ENCODE data around the gene BTBD17.

BTBD17 gene

DNA sequence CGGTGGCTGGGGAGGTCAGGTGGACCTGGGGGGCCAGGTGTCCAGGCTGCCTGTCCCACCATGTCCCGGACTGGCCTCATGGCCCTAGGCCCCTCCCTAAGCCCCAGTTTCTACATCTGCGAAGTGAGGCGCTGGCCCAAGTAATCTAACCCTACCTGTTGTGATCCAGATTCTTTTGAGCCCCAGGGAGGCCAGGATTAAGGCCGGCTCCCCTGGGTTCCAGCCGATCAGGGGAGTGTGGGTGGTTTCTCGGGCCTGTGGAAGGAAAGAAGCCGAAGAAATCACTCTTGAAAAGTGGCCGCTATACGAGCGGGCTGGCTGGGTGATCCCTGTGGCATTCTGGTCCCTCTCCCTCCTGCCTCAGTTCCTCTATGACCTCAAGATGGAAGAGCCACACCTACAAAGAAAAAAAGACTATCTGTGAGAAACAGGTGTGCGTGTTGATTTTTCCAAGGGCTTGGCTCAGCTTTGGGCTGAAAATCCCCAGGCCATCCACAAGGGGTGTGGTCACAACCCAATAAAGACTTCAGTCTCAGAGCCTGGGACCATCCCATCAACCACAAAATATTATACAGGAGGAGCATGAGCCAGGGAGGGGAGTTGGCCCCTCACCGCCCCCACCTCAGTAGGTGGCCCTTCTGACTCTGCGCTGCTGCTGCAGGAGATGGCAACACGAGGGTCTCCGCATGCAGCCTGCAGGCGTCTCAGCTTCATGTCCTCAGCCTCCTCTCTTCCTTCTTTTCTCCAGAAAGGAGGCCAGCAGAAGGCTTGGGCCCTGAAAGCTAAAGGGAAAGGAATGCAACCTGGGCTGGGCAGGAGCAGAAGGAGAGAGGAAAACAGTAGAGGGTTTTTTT is 25.9 kb upstream of the BTBD17 start:
- no peak for DNase-seq (ENCODE audit: low read depth)

GRCh38 chr17:74386386-74386785 is 24.7 kb upstream of the BTBD17 start:
- no peak for DNase-seq (ENCODE audit: low read depth)

GRCh38 chr17:74385201-74385600 is 23.5 kb upstream of the BTBD17 start:
- DNase-seq (ENCODE audit: low read depth) = no peak

DNA sequence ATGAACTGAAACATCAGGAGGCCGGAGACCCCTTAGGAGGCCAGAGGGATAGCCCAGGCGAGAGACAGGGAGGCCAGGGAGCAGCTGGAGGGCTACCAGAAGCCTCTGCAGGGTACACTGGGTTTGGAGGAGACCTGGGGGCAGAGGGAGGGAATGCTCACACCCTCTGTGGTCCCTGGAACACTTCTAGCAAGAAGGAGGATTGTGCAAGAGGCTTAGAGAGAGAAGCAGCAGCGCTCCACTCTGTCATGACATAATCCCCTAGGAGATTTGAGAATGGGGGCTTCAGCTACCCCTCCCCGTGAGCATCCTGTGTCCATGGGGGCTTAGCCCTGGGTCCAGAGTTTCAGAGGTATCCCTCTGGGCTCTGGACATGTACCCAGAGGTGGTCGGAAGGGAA is 21.5 kb upstream of the BTBD17 start:
- DNase-seq (ENCODE audit: low read depth) = no peak

GRCh38 chr17:74380959-74381808 is 19.5 kb upstream of the BTBD17 start:
- DNase-seq (ENCODE audit: low read depth) = no peak

- DNase-seq (ENCODE audit: low read depth) = no peak
Measured at GRCh38 chr17:74380086-74380958, 18.7 kb upstream of the BTBD17 start.

GRCh38 chr17:74379495-74380085 is 17.9 kb upstream of the BTBD17 start:
- peak; percentile 90 for DNase-seq (ENCODE audit: low read depth)

GRCh38 chr17:74374858-74375257 is 13.2 kb upstream of the BTBD17 start:
- DNase-seq (ENCODE audit: low read depth) = no peak

DNA sequence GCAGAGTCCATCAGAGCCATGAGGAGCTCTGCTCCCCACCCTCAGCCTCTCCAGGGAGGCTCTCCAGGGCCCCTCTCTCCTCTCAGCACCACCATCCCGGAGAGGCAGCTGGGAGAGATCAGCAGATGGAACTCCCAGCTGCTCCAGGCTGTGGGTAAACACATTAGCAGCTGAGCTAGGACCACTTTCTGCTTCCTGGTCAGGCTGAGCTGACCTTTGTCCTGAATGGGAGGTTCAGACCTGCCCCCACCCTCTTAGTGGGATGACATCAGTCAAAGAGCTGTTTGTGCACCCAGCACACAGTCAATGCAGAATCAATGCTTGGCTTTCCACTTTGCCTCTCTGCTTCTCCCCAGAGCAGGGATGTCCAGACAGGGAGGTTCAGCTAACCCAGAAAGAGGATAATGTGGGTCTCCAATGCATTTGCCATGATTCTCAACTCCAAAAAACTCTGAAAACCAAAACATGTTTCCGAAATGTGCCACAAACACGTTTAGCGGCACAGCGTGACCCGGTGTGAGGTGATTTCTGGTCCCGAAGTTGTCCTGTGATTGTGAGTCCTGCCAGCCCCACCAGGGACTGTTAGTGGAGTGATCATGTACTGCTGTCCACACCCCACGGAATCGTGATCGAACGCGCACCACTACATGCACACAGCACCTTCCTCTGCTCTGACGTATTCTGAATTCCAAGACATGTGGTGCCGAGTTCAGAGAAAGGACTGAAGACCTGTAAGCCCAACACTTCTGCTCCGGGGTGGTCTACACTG is 12.4 kb upstream of the BTBD17 start:
- no peak for DNase-seq (ENCODE audit: low read depth)

DNA sequence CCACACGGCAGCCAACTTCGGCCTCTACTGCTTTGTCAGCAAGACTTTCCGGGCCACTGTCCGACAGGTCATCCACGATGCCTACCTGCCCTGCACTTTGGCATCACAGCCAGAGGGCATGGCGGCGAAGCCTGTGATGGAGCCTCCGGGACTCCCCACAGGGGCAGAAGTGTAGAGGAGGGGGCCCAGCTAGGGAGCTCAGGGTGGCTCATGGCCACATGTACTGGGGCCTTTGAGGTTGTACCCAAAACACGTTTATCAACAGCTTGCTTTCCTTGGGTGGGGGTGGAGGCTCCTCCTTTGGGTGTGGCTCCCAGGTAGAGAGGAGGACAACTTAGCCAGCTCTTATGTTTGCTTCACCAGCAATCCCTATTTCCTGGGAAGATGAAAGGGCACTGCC is 10.8 kb upstream of the BTBD17 start:
- DNase-seq (ENCODE audit: low read depth) = no peak

- DNase-seq (ENCODE audit: low read depth) = no peak
Measured at GRCh38 chr17:74371653-74372147, 10.0 kb upstream of the BTBD17 start.

DNA sequence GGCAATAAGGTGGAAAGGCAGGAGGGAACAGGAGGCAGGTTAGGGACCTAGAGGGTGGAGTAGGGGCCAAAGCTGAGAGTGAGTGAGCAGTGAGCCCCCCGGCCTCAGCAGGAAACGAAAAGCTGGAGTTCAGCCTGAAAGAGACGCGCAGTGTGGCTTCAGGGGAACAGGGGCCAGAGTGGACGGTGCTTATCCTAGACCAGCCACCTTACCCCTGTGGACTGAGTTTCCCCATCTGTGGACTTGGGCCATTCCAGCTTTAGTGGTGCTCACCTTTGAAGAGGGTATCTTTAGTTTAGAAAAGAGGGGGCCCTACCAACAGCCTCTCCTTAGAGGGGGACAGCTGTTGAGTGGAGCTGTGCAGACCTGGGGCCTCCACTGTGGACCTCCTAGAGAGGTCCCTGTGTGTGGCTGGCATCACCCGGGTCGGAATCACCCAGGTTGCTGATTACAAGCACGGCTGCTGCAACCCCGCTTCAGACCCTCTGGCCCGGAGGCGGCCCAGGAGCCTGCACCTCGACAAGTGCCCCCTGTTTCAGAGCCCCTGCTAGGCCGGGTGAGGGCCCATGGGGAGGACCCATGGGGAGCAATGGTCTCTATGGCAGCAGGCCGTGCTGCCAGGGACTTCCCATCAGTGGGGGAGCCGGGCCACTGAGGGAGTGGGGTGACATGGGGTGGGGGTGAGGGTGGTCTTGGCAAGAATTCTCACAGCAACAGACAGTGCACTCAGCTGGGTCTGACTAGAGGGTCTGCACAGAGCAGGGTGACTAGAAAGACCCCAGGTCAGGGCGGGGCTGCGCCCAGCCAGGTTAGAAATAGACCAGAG is 8.2 kb upstream of the BTBD17 start:
- DNase-seq (ENCODE audit: low read depth) = no peak

GRCh38 chr17:74369221-74369620 is 7.6 kb upstream of the BTBD17 start:
- DNase-seq (ENCODE audit: low read depth) = peak; percentile 50

GRCh38 chr17:74368341-74369081 is 6.8 kb upstream of the BTBD17 start:
- DNase-seq (ENCODE audit: low read depth) = peak; percentile 67

- no peak for DNase-seq (ENCODE audit: low read depth)
Measured at GRCh38 chr17:74367206-74367605, 5.5 kb upstream of the BTBD17 start, which contains the start of gene GPR142. TSS of gene GPR142 (plus strand) at chr17:74367506. CDS start at chr17:74369541, 2,035 bp downstream.

GRCh38 chr17:74362810-74363498 is 1.3 kb upstream of the BTBD17 start:
- no peak for DNase-seq (ENCODE audit: low read depth)

DNA sequence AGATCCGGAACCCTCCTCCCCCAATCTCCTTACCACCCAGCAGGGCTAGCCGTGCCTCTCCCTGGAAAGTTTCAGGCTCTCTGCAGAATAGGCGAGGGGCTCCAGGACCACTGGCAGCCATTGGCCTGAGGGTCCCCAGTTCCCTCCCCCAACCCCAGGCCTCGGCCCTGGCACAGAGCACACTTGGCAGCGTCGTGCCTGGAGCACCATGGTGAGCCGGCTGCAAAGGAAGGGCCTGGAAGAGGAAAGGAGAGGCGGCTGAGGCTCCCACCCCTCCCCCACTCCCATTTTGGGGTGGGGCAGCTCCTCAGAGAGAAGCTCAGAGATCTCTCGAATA is 369 bp upstream of the BTBD17 start:
- no peak for DNase-seq (ENCODE audit: low read depth)

DNA sequence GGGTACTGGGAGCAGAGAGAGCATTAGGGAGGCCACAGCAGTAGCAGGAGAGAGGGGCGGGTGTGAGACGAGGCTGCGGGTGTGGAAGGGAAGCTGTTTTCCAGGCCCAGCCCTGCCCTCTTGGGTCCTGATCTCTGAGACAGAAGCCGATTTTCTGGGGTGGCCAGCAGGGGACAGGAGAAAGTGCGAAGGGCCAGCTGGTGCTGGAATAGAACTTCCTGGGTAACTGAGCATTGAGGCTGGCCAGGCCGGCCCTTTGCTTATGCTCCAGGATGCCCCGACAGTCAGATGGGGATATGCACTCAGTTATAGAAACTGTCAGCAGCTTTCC is 804 bp downstream of the BTBD17 start:
- no peak for DNase-seq (ENCODE audit: low read depth)

- DNase-seq (ENCODE audit: low read depth) = no peak
Measured at GRCh38 chr17:74359916-74360315, 1.8 kb downstream of the BTBD17 start.
